Suprapubic skin (tissue), 4 donors: ENCODE data around the gene CDH22.

Experiments
- EP300 ChIP-seq: sonication (generic); formaldehyde crosslinking; IDR thresholded peaks from one replicate; pipeline ENCODE4 v1.6.1; 2017; ENCODE audit warnings: antibody characterized with exemption
- POLR2A ChIP-seq, 2 donors: fragments of 450-650 bp; IDR thresholded peaks; one replicate each; pipeline ENCODE4 v1.6.1; 2017; ENCODE audit warnings: antibody characterized with exemption in 2 of 2, mild to moderate bottlenecking in 2 of 2, moderate library complexity in 2 of 2
- POLR2AphosphoS5 ChIP-seq, 3 donors: sonication (generic); formaldehyde crosslinking; IDR thresholded peaks; one replicate each; pipeline ENCODE4 v1.6.1; 2017; ENCODE audit warnings: antibody characterized with exemption in 3 of 3

DNA sequence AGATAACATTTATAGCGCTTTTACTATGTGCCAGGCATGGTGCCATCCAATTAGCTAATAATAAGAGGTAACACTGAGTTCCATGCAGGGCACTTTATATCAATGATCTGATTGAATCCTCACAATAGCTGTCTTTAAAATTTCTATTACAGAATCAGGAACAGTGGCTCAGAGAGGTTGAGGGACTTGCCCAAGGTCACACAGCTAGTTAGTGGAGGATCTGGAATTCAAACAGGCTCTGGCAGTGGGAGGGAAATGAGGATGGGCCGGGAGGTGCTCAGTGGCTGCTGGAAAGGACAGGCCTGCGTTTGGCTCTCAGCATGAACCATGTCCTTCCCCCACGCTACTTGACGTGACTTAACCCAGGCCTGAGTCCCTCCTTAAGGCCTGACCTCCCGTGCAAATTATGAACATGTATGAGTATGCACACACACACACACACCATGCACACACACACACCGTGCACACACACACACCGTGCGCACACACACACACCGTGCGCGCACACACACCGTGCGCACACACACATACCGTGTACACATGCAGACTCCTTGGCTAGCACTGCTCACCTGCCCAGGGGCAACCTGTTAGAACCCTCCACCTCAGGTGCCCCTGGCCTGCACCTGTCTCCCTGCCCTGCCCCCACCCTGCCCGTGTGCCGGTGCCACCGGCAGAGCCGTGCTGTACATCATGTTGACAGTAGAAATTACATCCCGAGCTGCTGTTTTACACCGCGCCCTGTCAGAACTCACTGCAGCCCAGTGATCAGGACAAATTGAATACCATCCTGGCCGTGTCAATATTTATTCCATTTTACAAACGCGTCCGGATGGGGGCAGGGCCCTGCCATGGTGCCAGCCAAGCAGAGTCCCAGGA lies 43.7 kb downstream of the CDH22 start:
- no peak for TF ChIP-seq EP300
- TF ChIP-seq POLR2A (IDR thresholded peaks at IDR 0.05) = no peak
- no peak for TF ChIP-seq POLR2AphosphoS5 (IDR thresholded peaks at IDR 0.05)
